A549 treated with AZD9567 at 1 μM for 4 hours (cell line): ENCODE results near the gene IGFBPL1. TPM values are rescaled to one million over a fixed set of nuclear protein-coding genes. Genes with fewer than 3 reads are reported as not detected.

Source experiments
- total RNA-seq: library from RNA; stranded (reverse); fragments of 200-300 nt; extraction: Qiagen RNA extraction; gene quantifications from 5 replicates; pipeline ENCODE4 v1.2.3, GENCODE V29; 2022; ENCODE audit not compliant: insufficient read depth

Gene IGFBPL1, protein sequence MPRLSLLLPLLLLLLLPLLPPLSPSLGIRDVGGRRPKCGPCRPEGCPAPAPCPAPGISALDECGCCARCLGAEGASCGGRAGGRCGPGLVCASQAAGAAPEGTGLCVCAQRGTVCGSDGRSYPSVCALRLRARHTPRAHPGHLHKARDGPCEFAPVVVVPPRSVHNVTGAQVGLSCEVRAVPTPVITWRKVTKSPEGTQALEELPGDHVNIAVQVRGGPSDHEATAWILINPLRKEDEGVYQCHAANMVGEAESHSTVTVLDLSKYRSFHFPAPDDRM
- 2.0 to 3.0 TPM (median 2.7 TPM) in 5 replicates for total RNA-seq

DNA sequence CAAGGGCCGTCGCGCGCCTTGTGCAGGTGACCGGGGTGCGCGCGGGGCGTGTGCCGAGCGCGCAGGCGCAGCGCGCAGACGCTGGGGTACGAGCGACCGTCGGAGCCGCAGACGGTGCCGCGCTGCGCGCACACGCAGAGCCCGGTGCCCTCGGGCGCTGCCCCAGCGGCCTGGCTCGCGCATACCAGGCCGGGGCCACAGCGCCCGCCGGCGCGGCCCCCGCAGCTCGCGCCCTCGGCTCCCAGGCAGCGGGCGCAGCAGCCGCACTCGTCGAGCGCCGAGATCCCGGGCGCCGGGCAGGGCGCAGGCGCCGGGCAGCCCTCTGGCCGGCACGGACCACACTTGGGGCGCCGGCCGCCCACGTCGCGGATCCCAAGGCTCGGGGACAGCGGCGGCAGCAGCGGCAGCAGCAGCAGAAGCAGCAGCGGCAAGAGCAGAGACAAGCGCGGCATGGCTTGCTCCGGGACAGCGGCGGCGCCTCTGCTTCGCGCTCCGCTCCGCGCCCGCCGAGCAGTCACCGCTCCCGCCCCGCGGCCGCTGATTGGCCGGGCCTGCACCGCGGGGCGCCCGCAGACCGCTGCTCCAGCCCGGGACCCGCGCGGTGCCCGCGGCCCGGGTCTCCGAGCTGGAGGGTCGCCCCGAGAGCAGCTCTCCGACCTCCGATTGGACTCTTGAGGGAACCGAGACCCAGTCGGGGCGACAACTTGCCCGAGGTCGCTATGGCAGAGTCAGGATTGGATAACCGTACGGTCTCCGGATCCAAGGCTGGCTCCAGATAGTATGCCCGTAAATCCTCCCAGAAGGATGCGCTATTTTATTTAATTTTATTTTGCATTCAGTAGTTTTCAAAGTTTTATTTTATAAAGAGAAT, at the start of gene IGFBPL1:
Gene IGFBPL1 (minus strand): TSS at position 482 of the 871 bp plus-strand sequence. CDS start 30 bp downstream, at position 452.

DNA sequence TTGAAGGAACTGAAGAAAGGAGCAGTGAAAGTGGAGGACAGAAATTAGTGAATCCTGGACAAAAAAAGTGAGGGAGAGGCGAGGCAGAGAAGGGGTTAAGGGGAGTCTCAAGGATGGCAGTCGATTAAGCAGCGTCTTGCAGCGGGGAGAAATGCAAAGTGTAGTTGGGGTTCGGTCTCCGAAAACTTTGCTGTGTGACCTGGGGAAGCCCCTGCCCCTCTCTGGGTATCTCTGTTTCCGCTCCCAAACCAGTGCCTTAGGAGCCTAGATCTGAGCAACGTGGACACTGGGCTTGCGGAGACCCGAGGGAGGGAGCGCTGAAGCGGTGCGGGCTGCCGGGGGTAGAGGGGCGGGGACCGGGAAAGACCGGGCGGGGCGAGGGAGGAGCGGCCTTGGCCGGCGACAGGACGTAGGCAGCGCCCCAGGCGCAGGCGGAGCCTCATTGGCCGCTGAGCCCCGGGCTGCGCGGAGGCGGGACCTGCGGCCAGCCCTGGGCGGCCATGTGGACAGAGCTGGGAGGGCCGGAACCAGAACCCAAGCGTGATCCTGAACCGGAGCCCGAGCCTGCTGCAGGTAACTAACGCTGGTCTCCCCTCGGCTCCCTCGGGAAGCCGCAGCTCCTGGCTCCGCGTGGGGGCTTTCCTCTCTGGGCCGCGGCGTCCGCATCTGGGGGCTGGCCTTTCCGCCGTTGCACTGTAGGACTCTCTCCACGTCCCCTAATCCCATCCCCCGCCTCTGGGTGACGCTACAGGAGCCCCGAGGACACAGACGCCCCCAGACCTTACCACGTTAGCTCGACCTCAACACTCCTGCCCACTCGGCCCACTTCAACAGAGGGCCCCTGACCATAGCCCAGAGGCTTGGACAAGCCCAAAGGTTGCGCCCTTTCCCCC, 31.8 kb downstream of the IGFBPL1 start, which contains the start of gene ALDH1B1:
Gene ALDH1B1 (plus strand): TSS at position 468 of the 893 bp plus-strand sequence. CDS start 3,047 bp downstream, outside the sequence.

Other genes with a start within 250 kb of the IGFBPL1 start
- 48.6 to 73.7 TPM (median 50.6 TPM) in 5 replicates for gene ALDH1B1, start 31.8 kb downstream of the IGFBPL1 start, total RNA-seq
- gene ANKRD18A, start 196.1 kb upstream of the IGFBPL1 start, total RNA-seq = 10.9 to 16.7 TPM (median 11.0 TPM) in 5 replicates